Lower leg skin (tissue), 3 donors: ENCODE data around the gene ADGRG6.

Source experiments
- CTCF ChIP-seq, 3 donors: fragments of 450-650 bp; IDR thresholded peaks; one replicate each; pipeline ENCODE4 v1.5.1; 2016; ENCODE audit warnings: antibody characterized with exemption in 3 of 3, mild to moderate bottlenecking in 3 of 3, moderate library complexity in 2 of 3
- POLR2A ChIP-seq, 2 donors: fragments of 450-650 bp; IDR thresholded peaks; one replicate each; pipeline ENCODE4 v1.6.1; 2016 to 2017; ENCODE audit warnings: antibody characterized with exemption in 2 of 2, mild to moderate bottlenecking in 1 of 2, moderate library complexity in 1 of 2

GRCh38 chr6:142343938-142344337 lies 42.1 kb downstream of the ADGRG6 start:
- TF ChIP-seq CTCF (IDR thresholded peaks at IDR 0.05) (no peak), POLR2A (IDR thresholded peaks at IDR 0.05) (no peak)
